Nephron (organoid): ENCODE results near the gene TAF3.
A peak's percentile ranks its signal among the peaks of the same experiment; 100 is the strongest.

Source experiments
- H3K27ac Mint-ChIP-seq, 3 experiments: 2 replicates each; pipeline ENCODE4 v1.8.0; 2020; ENCODE audit warnings: mixed read lengths in 3 of 3, mild to moderate bottlenecking in 2 of 3, moderate library complexity in 1 of 3
- H3K27me3 Mint-ChIP-seq: 2 replicates; pipeline ENCODE4 v1.8.0; 2021; ENCODE audit warnings: low read depth, mild to moderate bottlenecking, moderate library complexity, mixed read lengths
- H3K36me3 Mint-ChIP-seq: 2 replicates; pipeline ENCODE4 v1.8.0; 2020; ENCODE audit warnings: low read depth, mixed read lengths
- H3K4me1 Mint-ChIP-seq: 2 replicates; pipeline ENCODE4 v1.8.0; 2020; ENCODE audit warnings: mixed read lengths
- H3K4me3 Mint-ChIP-seq, 3 experiments: 2 replicates each; pipeline ENCODE4 v1.8.0; 2020; ENCODE audit warnings: mild to moderate bottlenecking in 3 of 3, mixed read lengths in 3 of 3, moderate library complexity in 2 of 3
- H3K9me3 Mint-ChIP-seq: 2 replicates; pipeline ENCODE4 v1.8.0; 2020; ENCODE audit warnings: mixed read lengths
- TF ChIP-seq, protein P1 (sequence below), 3 experiments: fragments of 200-600 bp; sonication (generic); IDR thresholded peaks; one replicate each; pipeline ENCODE4 v1.5.0; 2021; ENCODE audit warnings: antibody characterized with exemption in 3 of 3; ENCODE audit not compliant: unreplicated experiment in 3 of 3

Gene TAF3

DNA sequence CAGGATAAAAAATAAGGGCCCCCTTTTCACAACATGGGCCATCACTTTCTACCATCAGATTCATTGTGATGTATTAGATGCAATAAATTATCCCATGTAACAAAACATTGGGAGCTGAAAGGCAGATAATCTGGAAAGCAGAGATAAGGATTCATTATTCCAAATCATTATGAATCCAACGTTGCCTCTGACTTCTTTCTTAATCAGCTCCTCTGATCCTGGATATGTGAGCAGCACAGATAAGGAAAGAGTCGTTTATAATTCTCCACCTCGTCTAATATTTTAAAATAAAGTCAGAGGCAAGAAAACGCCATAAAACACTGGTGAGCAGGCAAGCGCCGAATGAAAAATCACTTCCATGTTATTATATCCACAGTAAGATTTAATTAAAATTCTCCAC, 222.3 kb downstream of the TAF3 start:
- Mint-ChIP-seq H3K9me3 (peaks cover 6% of the 10 kb centered on the region), H3K27ac (no peak overlapping the region), H3K4me3 (no peak overlapping the region), H3K36me3 (no peaks in the 10 kb centered on the region), H3K27me3 (peaks cover 100% of the 10 kb centered on the region), H3K4me1 (peaks cover 30% of the 10 kb centered on the region)
- TF ChIP-seq, protein P1, sequence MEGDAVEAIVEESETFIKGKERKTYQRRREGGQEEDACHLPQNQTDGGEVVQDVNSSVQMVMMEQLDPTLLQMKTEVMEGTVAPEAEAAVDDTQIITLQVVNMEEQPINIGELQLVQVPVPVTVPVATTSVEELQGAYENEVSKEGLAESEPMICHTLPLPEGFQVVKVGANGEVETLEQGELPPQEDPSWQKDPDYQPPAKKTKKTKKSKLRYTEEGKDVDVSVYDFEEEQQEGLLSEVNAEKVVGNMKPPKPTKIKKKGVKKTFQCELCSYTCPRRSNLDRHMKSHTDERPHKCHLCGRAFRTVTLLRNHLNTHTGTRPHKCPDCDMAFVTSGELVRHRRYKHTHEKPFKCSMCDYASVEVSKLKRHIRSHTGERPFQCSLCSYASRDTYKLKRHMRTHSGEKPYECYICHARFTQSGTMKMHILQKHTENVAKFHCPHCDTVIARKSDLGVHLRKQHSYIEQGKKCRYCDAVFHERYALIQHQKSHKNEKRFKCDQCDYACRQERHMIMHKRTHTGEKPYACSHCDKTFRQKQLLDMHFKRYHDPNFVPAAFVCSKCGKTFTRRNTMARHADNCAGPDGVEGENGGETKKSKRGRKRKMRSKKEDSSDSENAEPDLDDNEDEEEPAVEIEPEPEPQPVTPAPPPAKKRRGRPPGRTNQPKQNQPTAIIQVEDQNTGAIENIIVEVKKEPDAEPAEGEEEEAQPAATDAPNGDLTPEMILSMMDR (IDR thresholded peaks at IDR 0.05; ENCODE audit: unreplicated experiment in 3 of 3) = no peak

DNA sequence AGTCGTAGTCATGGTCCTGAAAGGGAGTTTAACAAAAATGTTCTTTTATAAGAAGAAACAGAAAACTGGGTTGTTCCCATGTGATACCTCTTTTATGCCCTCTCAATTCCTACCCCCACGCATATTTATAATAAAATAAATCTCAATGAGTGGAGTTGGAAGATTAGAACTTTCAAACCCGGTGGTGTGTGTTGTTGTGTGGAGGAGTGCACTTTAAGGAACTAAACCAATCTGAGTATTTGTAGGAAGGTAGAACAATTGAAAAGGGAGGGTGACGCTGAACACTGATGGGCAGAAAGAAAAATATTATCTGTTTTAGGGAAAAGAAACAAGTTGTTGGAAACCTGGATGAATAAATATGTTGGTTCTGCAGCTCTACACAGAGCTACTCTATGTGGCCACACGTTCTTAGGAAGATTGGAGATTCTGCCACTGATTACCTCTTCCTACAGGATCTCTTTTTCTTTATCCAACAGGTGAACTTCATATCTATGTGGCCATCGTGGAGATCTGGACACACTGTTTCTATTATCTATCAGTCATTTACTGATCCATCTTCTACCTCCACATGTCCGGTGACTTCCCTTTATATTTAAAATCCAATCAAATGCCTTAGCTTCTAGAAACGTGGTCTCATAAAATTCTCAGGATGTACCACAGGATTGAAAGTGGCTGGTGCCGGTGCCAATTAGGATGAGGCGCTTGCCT, 223.1 kb downstream of the TAF3 start:
- Mint-ChIP-seq H3K27ac (no peak overlapping the region), H3K4me1 (peaks cover 36% of the 10 kb centered on the region), H3K4me3 (no peak overlapping the region), H3K9me3 (peaks cover 6% of the 10 kb centered on the region), H3K27me3 (peaks cover 100% of the 10 kb centered on the region), H3K36me3 (no peaks in the 10 kb centered on the region)
- TF ChIP-seq, protein P1 (IDR thresholded peaks at IDR 0.05; ENCODE audit: unreplicated experiment in 3 of 3) = no peak

DNA sequence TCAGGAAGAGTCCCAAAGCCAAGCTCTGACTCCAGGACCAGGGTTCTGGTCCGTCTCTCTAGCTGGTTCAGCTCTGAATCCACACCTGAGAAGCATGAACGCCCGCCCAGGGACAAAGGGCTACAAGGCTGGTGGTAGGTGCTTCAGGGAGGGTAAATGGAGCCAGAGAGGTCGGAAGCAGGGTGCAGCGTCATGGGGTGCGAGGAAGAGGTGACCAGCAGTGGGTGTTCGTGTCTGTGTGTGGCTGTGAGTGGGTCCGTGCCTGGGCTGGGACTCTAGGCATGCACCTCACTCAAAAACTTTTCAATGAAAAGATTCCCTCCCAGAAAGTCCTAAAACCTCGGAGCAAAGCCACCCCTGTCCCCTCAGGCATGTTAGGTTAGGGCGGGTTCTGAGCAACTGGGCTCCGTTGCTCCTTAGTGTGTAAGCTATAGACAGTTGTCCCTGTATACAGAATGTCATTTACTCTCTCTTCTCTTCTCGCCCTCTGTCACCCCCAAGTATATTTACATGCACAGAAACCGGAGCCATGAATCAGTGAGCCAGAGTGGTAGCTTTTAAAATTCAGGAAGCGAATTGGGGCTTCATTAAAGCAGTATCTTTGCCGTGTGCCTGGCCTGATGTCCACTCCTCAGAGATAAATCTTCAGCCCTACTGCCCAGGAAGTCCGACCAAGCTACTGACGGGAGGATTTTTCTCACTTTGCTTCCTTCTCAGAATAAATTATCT, 223.9 kb downstream of the TAF3 start:
- H3K36me3 Mint-ChIP-seq = no peaks in the 10 kb centered on the region
- H3K4me3 Mint-ChIP-seq = peak overlapping the region in 1 of 3 experiments; percentile 0
- H3K4me1 Mint-ChIP-seq = peaks cover 35% of the 10 kb centered on the region
- TF ChIP-seq, protein P1 (IDR thresholded peaks at IDR 0.05; ENCODE audit: unreplicated experiment in 3 of 3) = no peak
- peaks cover 100% of the 10 kb centered on the region for H3K27me3 Mint-ChIP-seq
- no peak overlapping the region for H3K27ac Mint-ChIP-seq
- H3K9me3 Mint-ChIP-seq = peaks cover 6% of the 10 kb centered on the region

DNA sequence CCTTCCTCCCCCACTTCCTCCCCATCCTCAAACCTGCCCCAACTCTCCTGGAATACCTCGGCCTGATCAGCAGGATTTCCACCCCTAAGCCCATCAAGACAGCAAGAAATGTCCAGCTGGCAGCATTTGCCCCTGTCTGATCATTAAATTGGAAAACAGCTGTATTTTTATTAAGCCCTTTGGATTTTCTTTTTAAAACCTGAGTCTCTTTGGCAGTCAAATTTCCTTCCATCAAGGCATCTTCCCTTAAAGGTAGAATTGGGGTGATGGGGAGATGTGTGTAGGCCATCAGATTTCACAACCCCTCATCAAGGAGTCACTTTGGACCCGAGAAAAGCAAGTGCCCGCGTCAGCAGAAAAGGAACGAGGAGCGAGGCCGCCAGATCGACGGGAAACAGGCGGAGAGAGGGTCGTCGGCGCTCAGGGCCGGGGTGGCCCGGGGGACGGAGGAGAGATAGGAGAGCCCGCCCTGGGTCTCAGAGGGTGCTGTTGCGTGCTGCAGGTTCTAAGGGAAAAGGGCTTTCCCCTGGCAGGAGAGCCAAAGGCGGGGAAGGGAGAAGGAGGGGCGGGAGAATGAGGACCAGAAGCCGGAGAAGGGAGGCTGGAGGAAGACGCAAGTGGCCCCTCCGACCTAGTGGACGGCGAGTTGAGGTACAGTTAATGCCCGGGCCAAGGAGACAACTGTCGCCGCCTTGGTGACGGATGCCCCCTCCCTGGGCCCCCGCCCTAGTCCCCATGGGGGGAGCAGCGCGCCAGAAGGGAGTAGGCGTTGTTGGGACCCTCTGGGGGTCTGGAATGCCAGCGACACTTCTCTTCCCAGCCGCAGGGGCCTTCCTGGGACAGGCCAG, 224.6 kb downstream of the TAF3 start:
- Mint-ChIP-seq H3K4me3 (peak overlapping the region in 2 of 3 experiments; percentile 1 to 51), H3K4me1 (peaks cover 30% of the 10 kb centered on the region), H3K27ac (no peak overlapping the region), H3K27me3 (peaks cover 100% of the 10 kb centered on the region), H3K9me3 (peaks cover 6% of the 10 kb centered on the region), H3K36me3 (no peaks in the 10 kb centered on the region)
- TF ChIP-seq, protein P1 (IDR thresholded peaks at IDR 0.05; ENCODE audit: unreplicated experiment in 3 of 3) = no peak

DNA sequence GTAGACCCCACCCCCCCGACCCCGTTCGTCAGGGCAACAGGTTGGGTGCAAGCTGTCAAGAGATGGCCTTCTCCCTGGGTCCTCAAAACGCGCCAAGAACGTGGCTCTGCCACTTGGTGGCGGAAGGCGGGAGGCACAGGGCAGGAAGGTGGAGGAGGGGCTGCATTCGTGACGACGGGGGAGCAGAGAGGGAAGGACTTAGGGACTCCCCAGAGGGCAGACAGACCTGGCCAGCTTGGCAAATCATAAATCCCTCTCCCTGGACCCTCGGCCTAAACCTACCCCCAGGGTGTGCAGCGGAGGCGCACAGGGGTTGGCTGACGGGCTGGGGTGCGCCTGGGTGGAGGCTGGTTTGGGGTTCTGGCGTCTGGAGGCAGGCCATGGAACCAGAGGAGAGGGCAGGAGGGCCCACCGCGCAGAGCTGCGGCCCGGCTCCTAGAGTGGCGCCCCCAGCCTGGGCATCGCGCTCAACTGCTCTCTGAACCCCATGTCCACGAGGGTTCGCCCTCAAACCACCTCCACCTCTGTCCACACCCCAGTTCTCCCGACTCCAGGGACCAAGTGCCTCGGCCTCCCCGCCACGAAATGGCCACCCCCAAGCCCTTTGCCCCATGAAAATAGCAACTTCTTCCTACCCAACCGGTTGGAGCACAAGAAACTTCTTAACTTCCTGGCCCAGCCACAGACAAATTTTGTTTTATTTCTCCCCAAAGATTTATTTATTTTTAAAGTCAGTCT, 225.4 kb downstream of the TAF3 start:
- Mint-ChIP-seq H3K27me3 (peaks cover 100% of the 10 kb centered on the region), H3K4me1 (peaks cover 30% of the 10 kb centered on the region), H3K9me3 (peaks cover 6% of the 10 kb centered on the region), H3K4me3 (peak overlapping the region in 1 of 3 experiments; percentile 73), H3K27ac (no peak overlapping the region), H3K36me3 (no peaks in the 10 kb centered on the region)
- TF ChIP-seq, protein P1 (IDR thresholded peaks at IDR 0.05; ENCODE audit: unreplicated experiment in 3 of 3) = peak in 1 of 3 experiments; percentile 21
